Adipose tissue (tissue), 3 donors: ENCODE measurements around the gene UROS. TPM values are rescaled to one million over a fixed set of nuclear protein-coding genes. Genes with fewer than 3 reads are reported as not detected.

Source experiments
- H3K27ac ChIP-seq: one replicate; pipeline ENCODE4 v1.5.1; 2013; ENCODE audit warnings: low read depth, low read length
- WGBS, 3 donors: extraction: QIAGEN DNeasy Blood & Tissue Kit; methylation state at CpG; one replicate each; pipeline ENCODE4 v1.1.7; 2013; 5-methylcytosine and 5-hydroxymethylcytosine counted together
- polyA plus RNA-seq, 3 donors: library from polyadenylated mRNA; stranded (reverse); fragments of 200-250 nt; gene quantifications; one replicate each; pipeline ENCODE4 v1.2.3, GENCODE V29; 2013
- donor health status: healthy with polysubstance abuse.
- donor health status: Bipolar disorder and iron deficiency.
- donor health status: healthy.

Gene UROS
- polyA plus RNA-seq = 10 to 100 TPM; 17.1 to 56.3 (median 56.1) TPM

DNA sequence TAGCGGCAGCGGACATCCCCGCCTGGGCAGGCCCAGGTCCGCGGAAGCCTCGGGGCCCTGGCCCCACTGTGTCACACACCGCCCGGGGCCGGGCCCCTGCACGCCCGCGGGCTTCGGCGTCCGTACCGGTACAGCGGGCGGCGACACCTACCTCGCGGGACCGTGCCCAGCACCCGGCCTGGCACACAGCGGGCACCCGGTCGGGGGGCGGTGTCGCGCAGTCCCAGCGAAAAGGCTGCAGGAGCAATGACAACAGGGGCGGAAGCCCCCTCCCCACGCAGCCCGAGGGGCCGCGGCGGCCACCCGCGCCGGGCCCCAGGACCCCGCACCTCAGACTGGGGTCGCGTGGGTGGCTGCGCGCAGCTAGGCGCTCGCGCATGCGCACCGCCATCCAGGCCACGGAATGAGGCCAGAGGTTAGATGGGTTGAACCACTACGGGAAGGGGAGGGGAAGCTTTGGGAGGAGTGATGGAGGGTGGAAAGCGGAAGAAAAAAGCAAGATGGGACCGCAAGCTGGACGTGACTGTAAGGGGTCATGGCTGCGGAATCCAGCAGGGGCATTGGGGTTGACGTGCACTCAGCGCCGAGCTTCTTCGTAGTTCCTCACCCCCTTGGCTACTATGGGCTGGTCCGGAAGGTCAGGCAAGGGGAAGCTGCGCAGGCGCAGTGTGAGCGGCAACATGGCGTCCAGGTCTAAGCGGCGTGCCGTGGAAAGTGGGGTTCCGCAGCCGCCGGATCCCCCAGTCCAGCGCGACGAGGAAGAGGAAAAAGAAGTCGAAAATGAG, at the start of gene UROS, which contains the start of gene BCCIP:
Gene UROS (minus strand): TSS at position 381 of the 785 bp plus-strand sequence. CDS start 6,759 bp downstream, outside the sequence.
Gene BCCIP (plus strand): TSS at position 669 of the 785 bp plus-strand sequence. CDS start 12 bp downstream, at position 681.
- peak within 1 kb of the TSS; percentile 70 for H3K27ac ChIP-seq
- 0 to 1% (median 0%) methylated on average over 63 to 74 of the region's 74 CpGs for WGBS, 3 donors

DNA sequence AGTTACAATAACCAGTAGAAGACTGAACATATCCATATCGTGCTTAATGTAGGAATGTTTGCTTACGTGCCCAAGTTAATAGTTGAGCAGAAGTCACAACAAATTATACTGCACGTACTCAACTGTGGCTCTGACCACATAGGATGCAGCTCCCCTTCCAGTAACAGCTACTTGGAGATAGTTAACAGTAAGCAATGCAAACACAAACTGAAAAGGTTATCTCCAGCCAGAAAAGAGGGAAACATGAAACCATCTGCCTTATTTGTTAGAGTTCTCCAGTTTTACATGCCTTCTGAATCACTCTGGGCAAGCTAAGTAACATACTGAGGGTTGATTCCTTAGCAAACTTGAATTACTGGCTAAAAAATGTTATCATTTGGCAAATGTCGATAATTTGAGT, 48.3 kb upstream of the UROS start:
- no peak overlapping the region for H3K27ac ChIP-seq
- 64 to 88% (median 77%) methylated on average over 4 of the region's 4 CpGs for WGBS, 3 donors

DNA sequence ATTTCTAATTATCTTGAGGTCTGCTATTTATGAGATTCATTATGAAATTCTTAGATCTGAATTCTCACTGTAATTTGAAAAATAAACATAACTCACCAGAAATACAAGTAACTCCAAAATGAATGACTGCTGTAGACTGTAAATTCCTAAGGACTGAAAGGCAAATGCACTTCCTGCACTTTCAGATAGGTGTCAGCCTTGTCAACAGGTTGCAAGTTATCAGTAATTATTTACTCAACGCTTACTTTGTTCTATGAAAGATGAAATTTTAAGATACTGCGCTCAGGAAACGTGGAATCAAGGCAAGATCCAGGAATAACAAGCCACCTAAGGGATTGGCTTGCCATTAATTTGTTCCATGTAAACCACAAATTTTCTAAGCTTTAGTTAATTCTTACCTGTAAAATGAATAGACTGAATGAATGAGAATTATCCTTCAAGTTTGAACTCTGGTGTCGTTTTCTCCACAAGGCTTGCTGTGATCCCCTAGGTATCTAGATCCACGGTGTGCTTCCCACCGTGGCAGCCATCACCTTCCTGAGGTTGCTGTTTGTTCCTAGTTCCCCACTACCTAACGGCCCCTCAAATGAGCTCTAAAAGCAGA, 45.4 kb upstream of the UROS start:
- WGBS, 3 donors = 44 to 64% (median 63%) methylated on average over 7 of the region's 7 CpGs
- H3K27ac ChIP-seq = no peak overlapping the region

DNA sequence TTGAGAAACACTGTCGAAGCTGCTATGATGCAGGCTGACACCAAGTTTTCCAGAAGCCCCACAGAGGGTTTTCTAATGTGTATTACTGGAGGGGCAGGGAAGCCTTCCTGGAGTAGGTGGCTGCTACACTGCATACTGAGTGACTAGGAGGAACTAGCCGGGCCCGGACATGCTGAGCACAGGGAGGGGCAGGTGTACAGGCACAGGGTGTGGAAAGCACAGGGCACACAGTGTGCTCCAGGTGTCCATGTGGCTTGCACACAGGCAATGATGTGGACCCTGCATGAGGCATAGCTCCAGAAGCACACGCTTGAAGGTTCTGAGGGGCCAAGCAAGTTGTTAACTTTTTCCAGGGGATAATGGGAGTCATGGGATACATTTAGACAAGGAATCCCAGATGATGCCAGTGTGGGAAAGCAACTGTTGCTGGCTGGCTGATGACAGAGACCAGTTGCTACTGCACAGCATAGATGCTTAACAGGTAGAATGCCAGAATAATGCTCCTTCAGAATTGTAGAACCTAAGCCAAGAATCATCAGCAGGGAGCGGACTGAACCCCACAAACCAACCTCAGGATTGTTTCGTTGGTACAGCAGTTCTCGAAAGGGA, 43.5 kb upstream of the UROS start:
- WGBS, 3 donors = 95 to 96% (median 96%) methylated on average over 7 of the region's 7 CpGs

DNA sequence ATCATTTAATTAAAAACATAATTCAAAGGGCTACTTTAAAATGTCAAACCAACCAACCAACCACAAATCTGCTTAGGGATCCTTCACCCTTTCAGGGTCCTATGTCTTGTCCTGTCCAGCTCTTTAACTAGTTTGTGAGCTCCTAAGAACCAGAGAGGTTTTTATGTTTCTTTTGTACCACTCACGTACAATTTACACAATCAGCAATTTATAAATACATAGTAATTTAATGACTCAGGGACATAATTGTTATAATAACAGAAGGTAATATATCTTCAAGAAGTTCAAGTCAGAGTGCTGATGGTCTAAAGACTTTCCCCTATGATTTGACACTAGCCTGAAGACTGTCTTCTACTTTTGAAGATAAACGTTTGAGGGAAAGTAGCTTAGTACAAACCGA, 42.1 kb upstream of the UROS start:
- WGBS, 3 donors = 78 to 89% (median 84%) methylated on average over 3 of the region's 3 CpGs
- no peak overlapping the region for H3K27ac ChIP-seq

More for the DNA sequence above, 43.5 kb upstream of the UROS start:
- H3K27ac ChIP-seq = no peak overlapping the region

DNA sequence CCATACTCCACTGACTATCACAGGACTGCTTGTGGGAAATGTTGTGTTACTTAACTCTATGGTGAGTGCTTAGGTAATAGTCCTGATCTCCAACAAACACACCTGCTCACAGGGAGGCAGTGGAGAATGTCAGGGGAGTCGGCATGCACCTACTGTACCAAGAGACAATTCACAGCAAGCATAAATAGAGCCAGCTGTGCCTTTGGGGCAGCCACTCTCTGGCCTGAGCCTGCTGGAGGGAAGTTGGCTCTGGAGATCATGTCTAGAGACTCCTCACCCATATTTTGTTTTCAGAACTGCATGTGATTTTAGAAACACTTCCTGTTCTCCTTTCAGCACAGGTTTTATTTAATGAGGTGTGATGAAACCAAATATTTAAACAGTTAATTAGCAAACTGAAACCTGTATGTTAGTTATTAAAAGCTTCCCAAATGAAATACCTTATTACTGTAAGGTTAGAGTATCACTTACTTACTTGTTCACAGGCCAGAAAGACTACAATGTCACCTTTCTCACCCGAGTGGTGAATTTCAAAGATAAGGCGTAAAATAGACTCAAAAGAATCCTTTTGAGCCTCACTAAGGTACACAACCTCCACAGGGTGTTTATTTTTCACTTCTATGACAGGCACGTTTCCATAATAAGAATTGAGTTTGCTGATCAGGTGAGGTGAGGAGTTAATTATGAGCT, 36.2 kb upstream of the UROS start:
- no peak overlapping the region for H3K27ac ChIP-seq
- 55 to 93% (median 88%) methylated on average over 4 of the region's 4 CpGs for WGBS, 3 donors

DNA sequence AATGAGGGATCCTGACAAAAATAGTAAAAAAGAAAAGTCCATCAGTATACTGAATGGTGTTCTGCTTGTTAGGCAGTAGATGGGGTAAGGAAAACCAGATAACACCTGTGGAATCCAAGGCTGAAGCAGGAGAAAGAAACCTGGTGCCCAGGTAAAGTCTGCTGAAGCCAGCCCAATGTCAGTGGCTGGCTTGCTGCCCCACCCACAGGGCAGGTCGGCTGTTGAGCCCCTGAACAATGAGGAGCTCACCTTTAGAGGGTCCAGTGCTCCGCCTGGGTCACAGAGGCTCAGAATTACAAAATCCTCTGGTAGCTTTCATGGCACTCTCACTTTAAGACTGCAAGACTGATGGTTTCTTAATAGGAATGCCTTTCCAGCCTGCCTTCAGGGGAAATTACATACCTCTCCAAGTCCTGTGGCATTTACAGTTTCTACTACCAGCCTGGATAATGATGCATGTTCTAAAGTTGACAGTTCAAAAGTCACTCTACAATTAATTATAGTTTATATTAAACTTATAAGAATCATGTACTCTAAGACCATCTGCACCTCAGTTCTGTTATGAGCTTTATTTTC, 34.2 kb upstream of the UROS start:
- WGBS, 3 donors = 85 to 97% (median 87%) methylated on average over 2 of the region's 2 CpGs
- H3K27ac ChIP-seq = no peak overlapping the region

DNA sequence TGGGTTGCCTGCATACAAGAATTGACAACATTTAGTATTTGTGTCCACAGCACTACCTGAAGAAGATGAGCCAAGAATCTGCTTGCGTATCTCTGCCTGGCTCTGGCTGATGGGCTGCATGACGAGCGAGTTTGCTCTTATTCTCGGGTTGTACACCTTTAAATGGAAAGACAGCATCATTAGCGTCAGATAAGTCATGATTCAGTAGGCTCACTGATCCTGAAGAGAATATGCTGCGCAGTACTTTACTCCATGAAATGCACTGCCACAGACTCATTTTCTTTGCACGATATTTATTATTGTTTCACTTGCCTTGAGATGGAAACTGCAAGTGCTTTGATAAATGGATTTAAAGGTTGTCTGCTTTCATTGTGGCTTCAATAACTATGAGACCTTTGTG, 29.4 kb upstream of the UROS start:
- WGBS, 3 donors = 95 to 99% (median 96%) methylated on average over 7 of the region's 7 CpGs
- H3K27ac ChIP-seq = no peak overlapping the region

DNA sequence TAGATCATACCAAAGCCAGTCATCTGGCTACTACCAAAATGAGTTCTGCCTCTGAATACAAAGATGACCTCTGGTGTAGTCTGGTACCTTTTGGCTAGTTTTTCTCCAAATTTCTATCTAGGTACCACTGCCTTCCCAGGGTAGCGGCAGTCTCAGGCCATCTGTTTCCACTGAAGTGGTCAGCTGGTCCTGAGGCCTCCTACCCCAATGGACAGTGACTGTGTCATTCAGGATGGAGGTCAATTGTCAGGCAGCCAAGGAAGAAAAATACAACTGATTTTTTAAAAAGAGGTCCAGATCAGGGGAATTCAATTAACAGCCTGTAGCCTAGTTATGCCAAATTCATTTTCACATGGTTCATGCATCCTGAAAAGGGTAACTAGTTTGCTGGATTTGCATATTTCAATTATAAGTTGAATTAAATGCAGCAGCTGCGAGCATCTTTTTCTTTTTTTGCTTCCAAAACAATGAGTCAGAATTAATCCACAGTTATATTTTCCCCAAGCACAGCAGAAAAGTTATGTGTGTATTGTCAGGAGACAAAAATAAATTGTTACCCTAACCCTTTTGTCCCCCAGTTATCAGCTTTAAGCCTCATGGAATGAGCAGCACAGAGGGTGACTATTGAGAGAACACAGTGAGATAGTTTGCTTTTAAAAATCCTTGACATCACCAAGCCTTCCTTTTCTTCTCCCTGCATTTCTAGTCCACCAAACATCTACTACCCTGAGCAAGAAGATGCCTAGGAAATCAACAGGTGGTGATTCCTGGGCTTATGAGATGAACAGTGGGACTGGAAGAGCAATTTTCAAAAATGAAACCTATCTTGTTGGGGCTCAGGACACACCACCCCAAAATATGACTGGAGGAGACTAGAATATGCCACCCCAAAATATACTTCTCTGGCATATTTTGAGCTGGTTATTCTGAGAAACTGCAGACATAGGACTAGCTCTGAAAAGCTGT, 28.0 kb upstream of the UROS start:
- WGBS, 3 donors = 81 to 95% (median 88%) methylated on average over 2 of the region's 2 CpGs
- H3K27ac ChIP-seq = no peak overlapping the region

DNA sequence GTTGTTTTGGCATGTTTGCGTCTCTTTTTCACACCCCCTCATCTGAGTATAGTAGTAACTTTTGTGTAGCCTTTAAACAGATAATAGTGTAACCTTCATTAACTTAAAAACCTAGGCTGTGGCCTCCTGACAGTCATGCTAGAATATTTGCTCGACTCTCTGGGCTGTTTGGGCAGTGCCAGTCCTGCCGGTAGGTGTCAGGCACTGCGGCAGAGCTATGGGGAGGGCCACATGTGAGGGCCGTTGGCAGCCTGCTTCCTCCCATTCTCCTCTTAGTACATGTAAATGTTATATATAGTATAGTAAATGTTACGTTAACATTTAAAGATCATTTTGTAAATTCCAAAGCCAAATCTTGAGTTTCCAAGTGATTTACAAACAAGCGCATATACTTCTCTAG, 26.4 kb upstream of the UROS start:
- 65 to 89% (median 84%) methylated on average over 7 of the region's 7 CpGs for WGBS, 3 donors
- H3K27ac ChIP-seq = no peak overlapping the region

DNA sequence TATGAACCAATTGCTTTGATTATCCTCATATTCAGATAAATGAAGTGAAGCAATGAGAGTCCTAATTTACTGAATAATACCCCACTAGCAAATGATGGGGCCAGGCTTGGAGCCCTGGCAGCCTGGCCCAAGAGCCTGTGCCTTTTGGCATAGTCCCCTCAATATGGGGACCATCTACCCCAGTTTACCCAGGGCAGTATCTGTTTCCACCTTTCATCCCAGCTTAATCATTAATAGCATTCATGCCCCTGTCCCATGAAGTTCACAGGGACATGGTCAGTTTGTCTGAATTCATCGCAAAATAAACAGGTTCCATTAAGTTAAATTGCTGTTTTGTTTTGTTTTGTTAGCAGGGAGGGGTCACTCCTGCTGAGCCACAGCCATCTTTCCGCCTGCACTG, 25.8 kb upstream of the UROS start:
- 63 to 93% (median 93%) methylated on average over 2 of the region's 2 CpGs for WGBS, 3 donors
- H3K27ac ChIP-seq = no peak overlapping the region

DNA sequence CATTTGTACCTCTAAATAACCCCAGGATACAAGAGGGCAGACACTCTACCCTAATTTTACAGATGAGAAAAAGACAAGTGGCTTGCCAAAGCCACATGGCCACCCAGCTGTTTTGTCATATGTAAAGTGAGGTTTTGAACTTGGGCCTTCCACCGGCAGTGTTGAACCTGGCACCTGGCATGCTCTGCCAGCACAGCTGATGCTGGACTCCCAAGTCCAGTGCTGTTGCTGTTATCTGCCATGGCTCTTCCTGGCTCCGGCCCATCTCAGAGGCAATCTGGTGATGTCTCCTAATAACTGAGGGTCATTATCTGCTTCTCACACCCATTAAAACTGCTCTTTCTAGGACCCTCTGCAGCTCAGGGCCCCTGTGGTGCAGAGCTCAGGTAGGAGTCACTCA, 25.3 kb upstream of the UROS start:
- 73 to 100% (median 96%) methylated on average over 2 of the region's 2 CpGs for WGBS, 3 donors
- H3K27ac ChIP-seq = no peak overlapping the region

DNA sequence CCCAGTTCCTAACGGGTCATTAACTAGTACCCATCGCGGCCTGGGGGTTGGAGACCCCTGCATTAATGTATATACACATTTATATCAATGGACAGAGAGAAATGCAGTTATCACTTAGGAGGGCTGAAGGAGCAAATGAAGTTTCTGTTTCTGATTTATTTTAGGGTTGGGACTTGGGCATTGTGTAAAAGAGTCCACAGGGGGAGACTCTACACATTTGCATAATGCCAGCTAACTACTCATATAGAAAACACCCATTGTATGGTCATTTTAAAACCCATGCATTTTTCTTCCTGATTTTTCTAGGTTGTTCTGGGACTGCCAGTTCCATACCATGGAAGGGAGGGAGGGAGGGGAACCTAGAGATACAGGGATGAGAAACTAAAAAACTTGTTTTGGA, 23.8 kb upstream of the UROS start:
- H3K27ac ChIP-seq = no peak overlapping the region
- WGBS, 3 donors = 92 to 95% (median 93%) methylated on average over 3 of the region's 3 CpGs

DNA sequence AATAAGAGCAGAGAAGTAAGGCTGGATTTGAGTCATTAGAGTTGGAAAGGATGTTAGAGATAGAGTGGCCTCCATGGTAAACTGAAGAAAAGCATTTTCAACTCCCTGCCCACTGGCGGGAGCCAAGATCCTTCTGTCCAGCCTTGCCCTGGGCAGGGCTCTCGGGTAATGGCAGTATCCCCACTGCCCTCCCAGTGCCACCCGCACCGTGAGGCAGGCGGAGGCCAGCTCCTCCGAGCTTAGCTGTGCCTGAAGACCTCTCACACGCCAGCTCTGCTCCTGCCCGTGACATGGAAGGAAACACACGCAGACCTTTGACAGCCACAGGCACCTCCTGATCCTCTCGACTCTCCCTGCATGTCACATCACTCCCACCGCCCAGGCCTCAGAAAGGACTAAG, 22.6 kb upstream of the UROS start:
- WGBS, 3 donors = 92 to 96% (median 95%) methylated on average over 11 of the region's 11 CpGs
- no peak overlapping the region for H3K27ac ChIP-seq

DNA sequence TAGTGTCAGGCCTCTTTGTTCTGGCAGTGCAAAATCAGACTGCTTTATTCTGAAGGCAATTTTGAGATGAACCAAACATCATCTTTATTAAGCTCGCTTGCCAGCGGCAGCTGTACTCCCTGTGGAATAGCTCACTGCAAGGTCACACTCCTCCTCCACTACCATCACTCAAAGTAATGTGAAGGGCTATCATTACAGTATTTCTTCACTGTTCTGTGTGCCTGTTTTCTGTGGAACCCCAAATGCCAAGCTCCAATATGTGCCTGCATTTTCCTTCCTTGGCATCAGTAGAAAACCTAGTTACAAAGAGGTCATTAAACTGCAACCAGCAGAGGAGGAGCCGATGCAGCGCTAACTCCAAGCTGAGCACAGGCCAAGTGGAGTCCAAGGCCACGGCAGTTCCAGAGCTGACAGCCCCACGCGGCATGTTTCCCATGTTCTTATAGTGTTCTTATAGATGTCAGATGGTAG, 21.7 kb upstream of the UROS start:
- 21 to 66% (median 45%) methylated on average over 7 of the region's 7 CpGs for WGBS, 3 donors
- H3K27ac ChIP-seq = no peak overlapping the region

DNA sequence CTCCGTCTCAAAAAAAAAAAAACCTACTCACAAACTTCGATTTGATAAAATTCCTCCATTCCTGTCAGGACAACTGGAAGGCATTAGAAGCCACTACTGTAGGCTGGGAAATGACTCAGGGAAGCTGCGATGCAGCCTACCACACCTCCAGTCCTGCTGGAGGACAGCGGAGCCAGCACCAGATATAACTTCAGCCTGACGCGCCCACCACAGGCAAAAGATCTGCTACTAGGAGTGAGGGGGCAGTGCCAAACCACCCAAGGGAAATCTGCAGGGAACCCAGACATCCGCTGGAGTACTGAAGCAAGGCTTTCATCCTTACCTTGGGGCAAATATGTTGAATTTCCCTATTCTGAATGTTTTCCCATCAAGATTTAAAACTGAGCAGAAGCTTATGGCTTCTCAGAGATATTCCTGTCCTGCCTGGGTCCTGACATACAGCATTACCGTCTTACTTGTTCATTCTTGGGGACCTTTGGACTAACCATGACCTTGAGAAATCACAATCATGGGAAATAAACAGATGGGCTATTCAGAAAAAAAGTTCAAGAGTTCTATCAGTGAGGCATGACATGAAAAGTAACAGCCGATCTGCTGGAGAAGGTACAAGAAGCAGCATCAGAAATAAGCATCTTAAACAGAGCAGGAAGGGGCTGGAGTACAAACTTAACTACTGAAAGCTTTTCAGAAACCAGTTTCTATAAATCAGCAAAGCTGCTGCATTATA, 20.7 kb upstream of the UROS start:
- H3K27ac ChIP-seq = no peak overlapping the region
- WGBS, 3 donors = 41 to 90% (median 88%) methylated on average over 9 of the region's 9 CpGs

DNA sequence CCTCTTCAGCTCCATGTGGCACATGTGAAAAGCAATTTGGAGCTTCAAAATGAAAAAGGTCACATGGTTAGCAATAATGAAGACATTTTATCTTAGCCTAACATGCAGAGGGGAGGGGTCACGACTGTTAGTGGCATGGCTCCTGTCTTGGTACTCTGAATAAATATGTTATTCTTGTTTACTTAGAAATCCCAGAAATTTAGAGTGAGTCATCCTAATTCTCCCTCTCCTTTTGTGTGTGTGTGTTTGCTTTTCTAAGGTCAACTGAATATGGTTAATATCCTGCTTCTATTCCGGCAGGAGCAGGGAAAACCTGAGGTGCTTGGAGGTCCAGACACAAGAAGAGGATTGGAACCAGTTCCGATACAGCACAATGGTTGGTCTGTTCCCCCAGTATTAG, 17.9 kb upstream of the UROS start:
- WGBS, 3 donors = 73 to 96% (median 89%) methylated on average over 3 of the region's 3 CpGs

More for the DNA sequence above, 17.9 kb upstream of the UROS start:
- H3K27ac ChIP-seq = no peak overlapping the region
